Fibroblast of lung (primary cell): ENCODE data around the gene NUP85.

Experiments used
- CTCF ChIP-seq, 2 donors: IDR thresholded peaks in 1 of 2; conservative IDR thresholded peaks in 1 of 2; 1 replicate in 1 of 2; 2 replicates in 1 of 2; pipeline ENCODE4 v1.5.1; 2011 to 2012; ENCODE audit warnings: low read length in 2 of 2, control low read depth in 1 of 2, inconsistent platforms in 1 of 2, low read depth in 1 of 2, mild to moderate bottlenecking in 1 of 2
- EZH2 ChIP-seq: IDR thresholded peaks from 2 replicates; pipeline ENCODE4 v1.5.1; 2012; ENCODE audit warnings: low read length, control low read depth, mild to moderate bottlenecking; ENCODE audit errors: missing control alignments

GRCh38 chr17:75237100-75238014 lies 31.9 kb downstream of the NUP85 start:
- TF ChIP-seq CTCF (conservative IDR thresholded peaks at IDR 0.05 in 1 of 2, IDR thresholded peaks at IDR 0.05 in 1 of 2; ENCODE audit: low read depth in 1 of 2, low read length in 2 of 2) (no peak), EZH2 (no peak)
